Brain microvascular endothelial cell (primary cell): ENCODE data around the gene PITPNC1.

Experiments
- DNase-seq: peaks from one replicate; pipeline ENCODE4 v3.0.0-alpha.2; 2020
- H3K27ac ChIP-seq: fragments of 250-450 bp; sonication (Bioruptor Pico); 2 replicates; pipeline ENCODE4 v1.5.1; 2020; ENCODE audit warnings: mild to moderate bottlenecking, moderate library complexity
- H3K27me3 ChIP-seq: fragments of 250-450 bp; sonication (Bioruptor Pico); replicated peaks from 2 replicates; pipeline ENCODE4 v1.5.1; 2020; ENCODE audit warnings: mild to moderate bottlenecking
- H3K36me3 ChIP-seq: fragments of 250-450 bp; sonication (Bioruptor Pico); replicated peaks from 2 replicates; pipeline ENCODE4 v1.5.1; 2020; ENCODE audit warnings: mild to moderate bottlenecking
- H3K4me3 ChIP-seq: 2 replicates; pipeline ENCODE4 v1.5.1; 2011; ENCODE audit warnings: low read depth, mild to moderate bottlenecking, control low read depth, low read length, moderate library complexity
- in situ Hi-C: cut with HindIII; loops from 2 replicates; pipeline ENCODE4 v1.10.0; 2017; ENCODE audit warnings: low sequenced_read_pairs, low pct_ligation_motif_present
- TF ChIP-seq, protein P1 (sequence below): IDR thresholded peaks from 2 replicates; pipeline ENCODE4 v1.5.1; 2011; ENCODE audit warnings: low read depth, mild to moderate bottlenecking, moderate library complexity, low read length, control low read depth, inconsistent platforms; ENCODE audit errors: missing control alignments

The PITPNC1 gene

GRCh38 chr17:67343237-67343636, 33.8 kb upstream of the PITPNC1 start:
- DNase-seq, result no peak
- H3K36me3 ChIP-seq, result peaks cover 56% of the 10 kb centered on the region
- no peaks in the 10 kb centered on the region for H3K27me3 ChIP-seq
- TF ChIP-seq, protein P1, sequence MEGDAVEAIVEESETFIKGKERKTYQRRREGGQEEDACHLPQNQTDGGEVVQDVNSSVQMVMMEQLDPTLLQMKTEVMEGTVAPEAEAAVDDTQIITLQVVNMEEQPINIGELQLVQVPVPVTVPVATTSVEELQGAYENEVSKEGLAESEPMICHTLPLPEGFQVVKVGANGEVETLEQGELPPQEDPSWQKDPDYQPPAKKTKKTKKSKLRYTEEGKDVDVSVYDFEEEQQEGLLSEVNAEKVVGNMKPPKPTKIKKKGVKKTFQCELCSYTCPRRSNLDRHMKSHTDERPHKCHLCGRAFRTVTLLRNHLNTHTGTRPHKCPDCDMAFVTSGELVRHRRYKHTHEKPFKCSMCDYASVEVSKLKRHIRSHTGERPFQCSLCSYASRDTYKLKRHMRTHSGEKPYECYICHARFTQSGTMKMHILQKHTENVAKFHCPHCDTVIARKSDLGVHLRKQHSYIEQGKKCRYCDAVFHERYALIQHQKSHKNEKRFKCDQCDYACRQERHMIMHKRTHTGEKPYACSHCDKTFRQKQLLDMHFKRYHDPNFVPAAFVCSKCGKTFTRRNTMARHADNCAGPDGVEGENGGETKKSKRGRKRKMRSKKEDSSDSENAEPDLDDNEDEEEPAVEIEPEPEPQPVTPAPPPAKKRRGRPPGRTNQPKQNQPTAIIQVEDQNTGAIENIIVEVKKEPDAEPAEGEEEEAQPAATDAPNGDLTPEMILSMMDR, result no peak
- in situ Hi-C loops, result no loop called here
- H3K27ac ChIP-seq, result no peak overlapping the region
- H3K4me3 ChIP-seq, result no peak overlapping the region

DNA sequence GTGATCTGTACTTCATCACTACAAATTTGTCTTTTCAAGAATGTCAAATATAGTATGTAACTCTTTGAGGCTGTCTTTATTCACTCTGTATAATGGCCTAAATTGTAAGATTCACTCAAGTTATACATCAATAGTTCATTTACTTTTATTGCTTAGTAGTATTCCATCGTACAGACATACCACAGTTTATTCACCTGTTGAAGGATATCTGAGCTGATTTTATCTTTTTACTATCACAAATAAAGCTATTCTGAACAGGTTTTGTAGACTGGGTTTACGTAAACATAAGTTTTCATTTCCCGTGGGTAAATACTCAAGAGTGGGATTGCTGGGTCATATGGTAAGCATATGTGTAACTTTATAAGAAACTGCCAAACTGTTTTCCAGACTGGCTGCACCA, 29.3 kb upstream of the PITPNC1 start:
- DNase-seq, result no peak
- in situ Hi-C loops, result no loop called here
- TF ChIP-seq, protein P1, result no peak
- peaks cover 73% of the 10 kb centered on the region for H3K36me3 ChIP-seq
- no peaks in the 10 kb centered on the region for H3K27me3 ChIP-seq
- no peak overlapping the region for H3K4me3 ChIP-seq
- H3K27ac ChIP-seq, result no peak overlapping the region

DNA sequence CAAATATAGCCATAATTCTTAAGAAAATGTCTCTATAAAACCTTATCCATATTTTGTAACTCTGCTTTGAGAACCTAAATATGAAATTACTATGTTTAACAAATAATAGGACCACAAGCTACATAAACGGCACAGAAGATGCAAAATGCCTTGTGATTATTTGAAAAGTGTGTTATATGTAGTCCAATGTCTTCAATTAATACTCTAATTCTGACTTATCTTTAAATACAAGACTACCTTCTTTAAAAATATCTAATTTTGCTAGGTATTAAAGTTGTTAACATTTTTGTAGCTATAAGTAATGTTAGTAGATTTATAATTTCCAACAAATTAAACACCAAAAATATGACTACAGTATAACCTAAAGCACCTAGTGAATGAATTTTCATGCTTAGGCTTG, 27.7 kb upstream of the PITPNC1 start:
- TF ChIP-seq, protein P1, result no peak
- H3K4me3 ChIP-seq, result no peak overlapping the region
- in situ Hi-C loops, result no loop called here
- DNase-seq, result no peak
- peaks cover 73% of the 10 kb centered on the region for H3K36me3 ChIP-seq
- H3K27me3 ChIP-seq, result no peaks in the 10 kb centered on the region
- H3K27ac ChIP-seq, result no peak overlapping the region

DNA sequence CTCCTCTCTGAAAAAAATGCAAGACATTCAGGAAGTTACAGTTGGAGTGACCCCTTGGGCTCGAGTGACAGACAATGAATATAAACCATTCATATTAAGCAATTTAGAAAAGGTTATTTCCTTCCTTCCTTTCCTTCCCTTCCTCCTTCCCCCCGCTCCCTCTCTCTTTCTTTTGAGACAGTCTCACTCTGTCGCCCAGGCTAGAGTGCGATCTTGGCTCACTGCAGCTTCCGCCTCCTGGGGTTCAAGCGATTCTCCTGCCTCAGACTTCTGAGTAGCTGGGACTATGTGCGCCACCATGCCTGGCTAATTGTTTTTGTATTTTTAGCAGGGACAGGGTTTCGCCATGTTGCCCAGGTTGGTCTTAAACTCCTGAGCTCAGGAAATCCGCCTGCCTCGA, 23.9 kb upstream of the PITPNC1 start:
- no peaks in the 10 kb centered on the region for H3K27me3 ChIP-seq
- H3K27ac ChIP-seq, result no peak overlapping the region
- no peak overlapping the region for H3K4me3 ChIP-seq
- in situ Hi-C loops, result no loop called here
- H3K36me3 ChIP-seq, result peaks cover 60% of the 10 kb centered on the region
- no peak for DNase-seq
- TF ChIP-seq, protein P1, result no peak

DNA sequence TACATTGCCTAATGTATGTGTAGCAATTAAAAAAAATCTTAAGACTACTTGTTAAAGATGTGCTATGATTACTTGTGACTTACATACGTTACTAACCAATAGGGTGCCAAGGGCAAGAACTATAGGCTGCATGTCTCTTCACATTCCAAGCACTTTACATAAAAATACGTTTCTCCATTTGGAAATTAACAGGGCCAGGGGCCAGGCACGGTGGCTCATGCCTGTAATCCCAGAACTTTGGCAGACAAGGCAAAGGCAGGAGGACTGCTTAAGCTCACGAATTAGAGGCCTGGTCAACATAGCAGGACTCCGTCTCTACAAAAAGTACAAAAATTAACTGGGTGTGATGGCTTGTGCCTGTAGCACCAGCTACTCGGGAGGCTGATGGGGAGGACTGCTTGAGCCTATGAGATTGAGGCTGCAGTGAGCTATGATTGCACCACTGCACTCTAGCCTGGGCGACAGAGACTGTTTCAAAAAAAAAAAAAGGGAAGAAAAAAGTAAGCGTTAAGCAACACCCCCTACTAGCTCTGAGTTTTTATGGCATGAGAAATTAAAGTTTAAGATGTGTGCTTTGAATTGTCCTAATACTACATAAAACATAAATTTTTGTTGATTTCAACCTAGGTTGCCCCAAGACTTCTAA, 23.0 kb upstream of the PITPNC1 start:
- H3K27ac ChIP-seq, result no peak overlapping the region
- no peak overlapping the region for H3K4me3 ChIP-seq
- H3K27me3 ChIP-seq, result no peaks in the 10 kb centered on the region
- in situ Hi-C loops, result no loop called here
- peaks cover 52% of the 10 kb centered on the region for H3K36me3 ChIP-seq
- TF ChIP-seq, protein P1, result no peak
- DNase-seq, result no peak

GRCh38 chr17:67358612-67359011, 18.5 kb upstream of the PITPNC1 start:
- TF ChIP-seq, protein P1, result no peak
- Histone ChIP-seq H3K27me3 (no peaks in the 10 kb centered on the region), H3K36me3 (peaks cover 33% of the 10 kb centered on the region), H3K27ac (no peak overlapping the region), H3K4me3 (no peak overlapping the region)
- in situ Hi-C loops, result no loop called here
- DNase-seq, result no peak
